Embryonic facial prominence (tissue), 1 donor: ENCODE data around the gene GPR137B.

Source experiments
- DNase-seq: peaks from one replicate; pipeline ENCODE4 v3.0.0-alpha.2; 2016; ENCODE audit errors: extremely low spot score

GPR137B gene

GRCh38 chr1:236200925-236201324 lies 58.6 kb downstream of the GPR137B start:
- no peak for DNase-seq

GRCh38 chr1:236201786-236202185 lies 59.4 kb downstream of the GPR137B start:
- no peak for DNase-seq

- DNase-seq: no peak
Measured at GRCh38 chr1:236204039-236204438, 61.7 kb downstream of the GPR137B start.

GRCh38 chr1:236204656-236205055 lies 62.3 kb downstream of the GPR137B start:
- no peak for DNase-seq

- no peak for DNase-seq
Measured at GRCh38 chr1:236206548-236206947, 64.2 kb downstream of the GPR137B start.

- no peak for DNase-seq
Measured at GRCh38 chr1:236207121-236207520, 64.8 kb downstream of the GPR137B start.

- DNase-seq: no peak
Measured at GRCh38 chr1:236207569-236207968, 65.2 kb downstream of the GPR137B start.

- no peak for DNase-seq
Measured at GRCh38 chr1:236209185-236209584, 66.8 kb downstream of the GPR137B start.

GRCh38 chr1:236209713-236210112 lies 67.4 kb downstream of the GPR137B start:
- DNase-seq: no peak

- no peak for DNase-seq
Measured at GRCh38 chr1:236211815-236212214, 69.5 kb downstream of the GPR137B start.

GRCh38 chr1:236213534-236213933 lies 71.2 kb downstream of the GPR137B start:
- no peak for DNase-seq

- DNase-seq: no peak
Measured at GRCh38 chr1:236214761-236215160, 72.4 kb downstream of the GPR137B start.

GRCh38 chr1:236220473-236220872 lies 78.1 kb downstream of the GPR137B start:
- no peak for DNase-seq

- DNase-seq: no peak
Measured at GRCh38 chr1:236222632-236223031, 80.3 kb downstream of the GPR137B start.

- DNase-seq: no peak
Measured at GRCh38 chr1:236228411-236228810, 86.1 kb downstream of the GPR137B start.

GRCh38 chr1:236235116-236235515 lies 92.8 kb downstream of the GPR137B start:
- no peak for DNase-seq

- DNase-seq: no peak
Measured at GRCh38 chr1:236239092-236239585, 96.8 kb downstream of the GPR137B start.

GRCh38 chr1:236240675-236241074 lies 98.3 kb downstream of the GPR137B start:
- no peak for DNase-seq

GRCh38 chr1:236242568-236242967 lies 100.2 kb downstream of the GPR137B start:
- no peak for DNase-seq

GRCh38 chr1:236247286-236247685 lies 104.9 kb downstream of the GPR137B start:
- DNase-seq: no peak

- no peak for DNase-seq
Measured at GRCh38 chr1:236251587-236251986, 109.2 kb downstream of the GPR137B start.

- DNase-seq: no peak
Measured at GRCh38 chr1:236253119-236253518, 110.8 kb downstream of the GPR137B start.

GRCh38 chr1:236253918-236254637 lies 111.7 kb downstream of the GPR137B start:
- DNase-seq: no peak

GRCh38 chr1:236257216-236257615 lies 114.9 kb downstream of the GPR137B start:
- no peak for DNase-seq
